ENCODE results near the gene SIN3A.
A peak's percentile ranks its signal among the peaks of the same experiment; 100 is the strongest.
"Not testable (repeated sequence)": the region's sequence is repeated elsewhere in the genome, so short reads cannot be mapped to it uniquely, and the experiment has no call there.

Gene SIN3A

GRCh38 chr15:75450307-75451201 lies 936 bp downstream of the SIN3A start:
- DNase-seq (ENCODE audit: low read depth in 2 of 2, low spot score in 1 of 2) = peak; percentile 90 to 92

GRCh38 chr15:75449585-75450306 lies 1.7 kb downstream of the SIN3A start:
- no peak for DNase-seq (ENCODE audit: low read depth in 2 of 2, low spot score in 1 of 2)

- DNase-seq (ENCODE audit: low read depth in 2 of 2, low spot score in 1 of 2) = not testable (repeated sequence)
Observed at GRCh38 chr15:75448171-75448570, 3.3 kb downstream of the SIN3A start.

GRCh38 chr15:75446151-75446550 lies 5.3 kb downstream of the SIN3A start:
- DNase-seq (ENCODE audit: low read depth in 2 of 2, low spot score in 1 of 2) = no peak

DNA sequence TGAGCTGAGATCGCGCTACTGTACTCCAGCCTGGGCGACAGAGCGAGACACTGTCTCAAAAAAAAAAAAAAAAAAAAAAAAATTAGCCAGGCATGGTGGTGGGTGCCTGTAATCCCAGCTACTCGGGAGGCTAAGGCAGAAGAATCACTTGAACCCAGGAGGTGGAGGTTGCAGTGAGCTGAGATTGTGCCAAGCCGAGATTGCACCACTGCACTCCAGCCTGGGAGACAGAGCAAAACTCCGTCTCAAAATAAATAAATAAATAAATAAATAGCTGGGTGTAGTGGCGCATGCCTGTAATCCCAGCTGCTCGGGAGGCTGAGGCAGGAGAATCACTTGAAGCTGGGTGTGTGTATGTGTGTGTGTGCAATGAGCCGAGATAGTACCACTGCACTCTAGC lies 6.2 kb downstream of the SIN3A start:
- DNase-seq (ENCODE audit: low read depth in 2 of 2, low spot score in 1 of 2) = not testable (repeated sequence)

DNA sequence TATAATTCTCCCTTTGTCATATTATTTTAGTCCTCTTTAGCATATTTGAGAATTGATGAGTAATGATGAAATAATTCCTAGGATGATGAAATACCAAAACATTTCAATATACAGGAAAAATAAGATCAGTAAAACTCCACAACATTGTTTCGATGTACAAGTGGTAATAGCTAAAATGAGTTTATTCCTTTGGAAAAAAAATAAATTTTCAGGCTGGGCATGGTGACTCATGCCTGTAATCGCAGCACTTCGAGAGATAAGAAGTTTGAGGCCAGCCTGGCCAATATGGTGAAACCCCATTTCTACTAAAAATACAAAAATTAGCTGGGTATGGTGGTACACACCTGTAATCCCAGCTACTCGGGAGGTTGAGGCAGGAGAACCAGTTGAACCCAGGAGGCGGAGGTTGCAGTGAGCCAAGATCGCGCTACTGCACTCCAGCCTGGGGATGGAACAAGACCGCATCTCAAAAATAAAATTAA lies 7.5 kb downstream of the SIN3A start:
- not testable (repeated sequence) for DNase-seq (ENCODE audit: low read depth in 2 of 2, low spot score in 1 of 2)

DNA sequence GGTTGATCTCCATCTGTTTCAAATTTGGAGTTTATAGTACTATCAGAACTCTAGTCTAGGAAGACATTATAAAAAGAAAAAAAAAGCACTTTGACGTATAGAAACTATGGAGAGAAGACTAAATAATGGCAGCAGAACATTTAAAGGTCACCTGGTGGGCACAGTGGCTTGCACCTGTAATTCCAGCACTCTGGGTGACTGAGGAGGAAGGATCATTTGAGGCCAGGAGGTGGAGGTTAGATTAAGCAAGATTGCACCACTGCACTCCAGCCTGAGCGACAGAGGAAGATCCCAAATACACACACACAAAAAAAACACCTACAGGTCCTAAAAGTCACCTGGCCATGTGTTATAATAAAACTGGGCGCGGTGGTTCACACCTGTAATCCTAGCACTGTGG lies 13.8 kb downstream of the SIN3A start:
- DNase-seq (ENCODE audit: low read depth in 2 of 2, low spot score in 1 of 2) = no peak

DNA sequence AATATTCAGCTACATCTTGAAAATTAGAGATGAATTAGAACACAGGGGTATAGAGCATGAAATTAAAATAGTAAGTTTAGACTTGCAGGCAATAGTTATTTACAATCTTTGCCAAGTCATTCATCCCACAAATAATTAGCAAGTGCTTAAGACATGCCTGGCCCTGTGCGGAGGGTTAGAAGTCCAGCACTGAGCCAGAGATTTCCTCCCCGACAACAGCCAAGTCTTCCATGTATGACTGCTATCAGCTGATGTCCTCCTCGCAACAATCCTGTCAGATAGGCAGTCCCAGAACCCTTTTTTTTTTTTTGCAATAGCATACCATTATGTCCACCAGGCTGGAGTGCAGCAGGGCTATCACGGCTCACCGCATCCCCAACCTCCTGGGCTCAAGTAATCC lies 14.6 kb downstream of the SIN3A start:
- no peak for DNase-seq (ENCODE audit: low read depth in 2 of 2, low spot score in 1 of 2)

DNA sequence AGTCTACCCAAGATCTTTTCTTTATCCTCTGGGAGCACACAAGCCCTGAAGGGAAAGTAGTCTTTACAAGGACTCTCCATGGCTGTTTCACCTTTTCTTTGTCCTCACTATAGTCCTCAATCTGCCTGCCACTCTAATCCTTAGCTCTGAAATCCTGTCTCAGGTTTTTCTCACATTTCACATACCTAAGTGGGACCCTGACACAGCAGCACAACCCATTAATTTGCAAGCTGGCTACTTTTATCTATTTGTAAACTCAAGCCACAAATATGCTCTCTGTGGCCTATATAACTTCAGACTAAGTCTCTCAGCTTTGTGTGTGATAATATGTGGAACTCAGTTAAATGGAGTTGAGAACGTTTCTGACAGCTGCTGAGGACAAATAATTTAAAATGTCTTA lies 19.8 kb downstream of the SIN3A start:
- DNase-seq (ENCODE audit: low read depth in 2 of 2, low spot score in 1 of 2) = no peak

DNA sequence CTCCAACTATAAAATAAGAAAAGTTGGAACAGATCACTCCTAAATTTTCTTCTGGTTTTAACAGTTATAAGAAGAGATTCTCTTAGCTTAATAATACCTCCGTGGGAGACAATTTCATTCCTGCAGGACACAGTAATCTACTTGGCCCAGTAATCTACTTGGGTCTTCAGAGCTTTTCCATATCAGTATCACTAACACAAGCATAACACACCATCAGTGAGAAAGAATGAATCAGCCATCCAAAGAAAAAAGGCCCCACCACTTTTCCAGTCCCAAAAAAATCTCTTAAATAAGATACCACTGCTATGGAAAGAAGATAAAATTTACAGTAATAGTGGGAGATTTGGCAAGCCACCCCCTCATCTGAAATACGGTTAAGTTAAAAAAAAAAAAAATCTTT lies 20.2 kb downstream of the SIN3A start:
- no peak for DNase-seq (ENCODE audit: low read depth in 2 of 2, low spot score in 1 of 2)

DNA sequence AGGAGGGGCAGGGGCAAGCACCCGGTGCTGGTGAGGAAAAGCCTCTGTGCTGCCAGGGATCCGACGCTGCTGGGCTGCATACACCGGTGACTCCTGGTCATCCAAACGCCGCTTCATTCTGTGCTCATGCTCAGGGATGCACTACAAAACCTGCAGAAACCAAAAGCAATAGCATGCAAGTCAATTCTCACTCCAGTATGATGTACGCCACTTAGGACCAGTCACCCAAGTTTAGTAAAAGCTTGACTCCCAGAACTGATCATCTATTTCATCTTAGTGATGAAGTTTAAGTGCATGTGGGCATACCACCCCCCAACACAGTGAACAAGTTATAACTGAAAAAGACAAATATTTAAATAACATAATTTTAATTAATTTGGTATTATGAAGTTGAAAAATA lies 21.2 kb downstream of the SIN3A start:
- no peak for DNase-seq (ENCODE audit: low read depth in 2 of 2, low spot score in 1 of 2)

DNA sequence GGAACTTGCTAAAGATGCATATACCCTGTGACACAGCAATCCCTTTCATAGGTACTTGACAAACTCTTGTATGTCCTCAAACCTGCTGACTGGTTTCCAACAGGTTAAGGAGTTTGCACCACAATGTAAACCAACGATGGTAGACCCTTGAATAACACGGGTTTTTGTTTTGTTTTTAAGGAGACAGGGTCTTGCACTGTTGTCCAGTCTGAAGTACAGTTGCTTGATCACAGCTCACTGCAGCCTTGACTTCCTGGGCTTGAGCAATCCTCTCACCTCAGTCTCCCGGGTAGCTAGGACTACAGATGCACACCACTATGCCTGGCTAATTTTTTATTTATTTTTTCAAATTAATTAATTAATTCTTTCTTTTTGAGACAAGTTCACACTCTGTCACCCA lies 23.3 kb downstream of the SIN3A start:
- DNase-seq (ENCODE audit: low read depth in 2 of 2, low spot score in 1 of 2) = no peak

- no peak for DNase-seq (ENCODE audit: low read depth in 2 of 2, low spot score in 1 of 2)
Observed at GRCh38 chr15:75425966-75426500, 25.5 kb downstream of the SIN3A start.

- DNase-seq (ENCODE audit: low read depth in 2 of 2, low spot score in 1 of 2) = no peak
Observed at GRCh38 chr15:75422554-75422953, 28.9 kb downstream of the SIN3A start.

- DNase-seq (ENCODE audit: low read depth in 2 of 2, low spot score in 1 of 2) = no peak
Observed at GRCh38 chr15:75420698-75421097, 30.8 kb downstream of the SIN3A start.

GRCh38 chr15:75416584-75416983 lies 34.9 kb downstream of the SIN3A start:
- DNase-seq (ENCODE audit: low read depth in 2 of 2, low spot score in 1 of 2) = no peak

GRCh38 chr15:75410196-75410595 lies 41.3 kb downstream of the SIN3A start:
- DNase-seq (ENCODE audit: low read depth in 2 of 2, low spot score in 1 of 2) = no peak

GRCh38 chr15:75407083-75407482 lies 44.4 kb downstream of the SIN3A start:
- DNase-seq (ENCODE audit: low read depth in 2 of 2, low spot score in 1 of 2) = no peak

DNA sequence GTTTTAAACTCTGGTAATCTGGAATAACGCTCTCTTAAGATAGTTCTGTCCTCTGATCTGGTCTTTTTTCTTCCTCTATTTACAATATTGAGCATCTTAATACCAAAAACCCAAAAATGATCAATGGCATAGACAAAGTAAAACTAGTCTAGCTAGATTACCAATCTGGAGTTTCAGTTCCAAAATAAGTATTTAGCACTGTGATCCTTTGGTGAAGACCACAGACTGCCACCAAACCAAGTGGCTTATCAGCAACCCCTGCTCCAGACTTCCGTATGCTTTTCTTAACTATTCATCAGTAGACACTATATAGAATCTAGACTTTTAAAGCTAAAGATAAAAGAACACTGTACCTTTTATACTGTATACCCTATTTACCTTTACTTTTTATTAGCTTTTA lies 47.6 kb downstream of the SIN3A start:
- no peak for DNase-seq (ENCODE audit: low read depth in 2 of 2, low spot score in 1 of 2)

- no peak for DNase-seq (ENCODE audit: low read depth in 2 of 2, low spot score in 1 of 2)
Observed at GRCh38 chr15:75397494-75397893, 54.0 kb downstream of the SIN3A start.

- DNase-seq (ENCODE audit: low read depth in 2 of 2, low spot score in 1 of 2) = no peak
Observed at GRCh38 chr15:75389791-75390382, 61.6 kb downstream of the SIN3A start.

DNA sequence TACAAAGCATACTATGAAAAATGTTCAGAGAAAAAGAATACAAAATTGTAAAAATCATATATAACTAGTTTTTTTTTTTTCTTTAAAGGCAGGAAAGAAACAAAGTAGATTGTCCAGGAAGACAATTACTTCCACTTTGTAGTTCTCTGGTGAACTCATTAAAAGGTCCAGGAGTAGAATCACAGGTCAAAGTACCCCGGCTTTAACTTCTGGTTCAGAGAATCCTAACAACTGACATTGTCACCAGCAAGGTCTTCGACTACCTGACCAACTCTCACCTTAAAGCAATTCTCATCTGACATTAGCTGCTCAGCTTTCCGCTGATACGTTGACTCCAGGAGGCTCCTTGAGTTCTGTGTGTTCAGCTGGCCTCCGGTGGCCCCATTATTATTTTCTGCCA lies 67.5 kb downstream of the SIN3A start:
- DNase-seq (ENCODE audit: low read depth in 2 of 2, low spot score in 1 of 2) = not testable (repeated sequence)
